Stomach (tissue), 4 donors: ENCODE data around the gene UBE2N.

ENCODE experiments used
- CTCF ChIP-seq, 7 experiments: fragments of 450-650 bp in 4 of 7; fragments of 200-600 bp in 3 of 7; sonication (generic) in 3 of 7; IDR thresholded peaks; one replicate each; pipeline ENCODE4 v1.5.1; 2016 to 2019; ENCODE audit warnings: antibody characterized with exemption in 7 of 7, control low read depth in 2 of 7, mild to moderate bottlenecking in 1 of 7
- POLR2A ChIP-seq, 4 donors: fragments of 450-650 bp; IDR thresholded peaks; one replicate each; pipeline ENCODE4 v1.6.1; 2016; ENCODE audit warnings: antibody characterized with exemption in 4 of 4, control low read depth in 2 of 4, mild to moderate bottlenecking in 1 of 4, moderate library complexity in 1 of 4
- POLR2AphosphoS5 ChIP-seq, 3 donors: sonication (generic); formaldehyde crosslinking; IDR thresholded peaks; one replicate each; pipeline ENCODE4 v1.6.1; 2016; ENCODE audit warnings: antibody characterized with exemption in 3 of 3

GRCh38 chr12:93453633-93454032 is 11.9 kb upstream of the UBE2N start:
- TF ChIP-seq CTCF (IDR thresholded peaks at IDR 0.05) (no peak), POLR2AphosphoS5 (IDR thresholded peaks at IDR 0.05) (no peak), POLR2A (IDR thresholded peaks at IDR 0.05) (no peak)
